H9 (cell line): ENCODE data around the gene RAB26. TPM values are rescaled to one million over a fixed set of nuclear protein-coding genes. Genes with fewer than 3 reads are reported as not detected.

Experiments used
- DNase-seq: peaks from one replicate; pipeline ENCODE4 v3.0.0-alpha.2; 2017
- H2AFZ ChIP-seq: one replicate; pipeline ENCODE4 v1.6.1; 2013; ENCODE audit warnings: mild to moderate bottlenecking, low read length, control low read depth, moderate library complexity
- H2AK5ac ChIP-seq: 2 replicates; pipeline ENCODE4 v1.6.1; 2013; ENCODE audit warnings: low read length, control low read depth, mixed read lengths; ENCODE audit not compliant: insufficient read length
- H2BK120ac ChIP-seq: one replicate; pipeline ENCODE4 v1.6.1; 2013; ENCODE audit warnings: low read depth, mild to moderate bottlenecking, low read length, control low read depth, inconsistent platforms; ENCODE audit not compliant: poor library complexity, severe bottlenecking
- H2BK12ac ChIP-seq: 2 replicates; pipeline ENCODE4 v1.6.1; 2013; ENCODE audit warnings: low read length, control low read depth, mixed read lengths, low read depth; ENCODE audit not compliant: insufficient read length
- H2BK15ac ChIP-seq: 2 replicates; pipeline ENCODE4 v1.6.1; 2013; ENCODE audit warnings: low read depth, low read length, control low read depth
- H2BK20ac ChIP-seq: one replicate; pipeline ENCODE4 v1.6.1; 2013; ENCODE audit warnings: low read depth, mild to moderate bottlenecking, low read length, control low read depth, inconsistent platforms; ENCODE audit not compliant: poor library complexity, severe bottlenecking
- H2BK5ac ChIP-seq: 2 replicates; pipeline ENCODE4 v1.6.1; 2013; ENCODE audit warnings: low read length, control low read depth, mixed read lengths; ENCODE audit not compliant: insufficient read length
- H3K14ac ChIP-seq: 2 replicates; pipeline ENCODE4 v1.6.1; 2013; ENCODE audit warnings: low read length, control low read depth; ENCODE audit not compliant: insufficient read depth
- H3K18ac ChIP-seq: 2 replicates; pipeline ENCODE4 v1.6.1; 2013; ENCODE audit warnings: low read depth, mild to moderate bottlenecking, mixed read lengths, low read length, control low read depth; ENCODE audit not compliant: insufficient read length
- H3K23ac ChIP-seq: 2 replicates; pipeline ENCODE4 v1.6.1; 2013; ENCODE audit warnings: low read length, control low read depth, mixed read lengths, low read depth; ENCODE audit not compliant: insufficient read length
- H3K23me2 ChIP-seq: 2 replicates; pipeline ENCODE4 v1.6.1; 2013; ENCODE audit warnings: low read depth, mild to moderate bottlenecking, mixed read lengths, low read length, control low read depth; ENCODE audit not compliant: insufficient read length, poor library complexity, severe bottlenecking
- H3K27ac ChIP-seq: 2 replicates; pipeline ENCODE4 v1.5.1; 2013; ENCODE audit warnings: low read length, control low read depth, mixed read lengths, low read depth; ENCODE audit not compliant: insufficient read length
- H3K27me3 ChIP-seq: 2 replicates; pipeline ENCODE4 v1.6.1; 2013; ENCODE audit warnings: low read length, control low read depth, inconsistent platforms; ENCODE audit not compliant: insufficient read depth
- H3K4ac ChIP-seq: 2 replicates; pipeline ENCODE4 v1.6.1; 2013; ENCODE audit warnings: low read depth, mild to moderate bottlenecking, control low read depth, inconsistent platforms, low read length, moderate library complexity
- H3K4me1 ChIP-seq: 2 replicates; pipeline ENCODE4 v1.6.1; 2013; ENCODE audit warnings: low read length, control low read depth, inconsistent platforms; ENCODE audit not compliant: insufficient read depth
- H3K4me2 ChIP-seq: 2 replicates; pipeline ENCODE4 v1.6.1; 2013; ENCODE audit warnings: low read length, control low read depth, mixed read lengths; ENCODE audit not compliant: insufficient read length, insufficient read depth
- H3K56ac ChIP-seq: 2 replicates; pipeline ENCODE4 v1.6.1; 2013; ENCODE audit warnings: low read depth, mild to moderate bottlenecking, mixed read lengths, low read length, control low read depth; ENCODE audit not compliant: insufficient read length
- H3K79me1 ChIP-seq: 2 replicates; pipeline ENCODE4 v1.6.1; 2013; ENCODE audit warnings: low read depth, mild to moderate bottlenecking, moderate library complexity, low read length, control low read depth, inconsistent platforms; ENCODE audit not compliant: insufficient read depth, poor library complexity, severe bottlenecking
- H3K79me2 ChIP-seq: 2 replicates; pipeline ENCODE4 v1.6.1; 2013; ENCODE audit warnings: low read length, control low read depth, inconsistent platforms; ENCODE audit not compliant: insufficient read depth
- H3K9ac ChIP-seq: 2 replicates; pipeline ENCODE4 v1.6.1; 2013; ENCODE audit warnings: low read length, control low read depth, mixed read lengths; ENCODE audit not compliant: insufficient read length; ENCODE audit errors: extremely low read depth
- H3K9me3 ChIP-seq: one replicate; pipeline ENCODE4 v1.6.1; 2013; ENCODE audit warnings: low read depth, low read length, inconsistent platforms; ENCODE audit not compliant: control insufficient read depth
- H3T11ph ChIP-seq: one replicate; pipeline ENCODE4 v1.6.1; 2013; ENCODE audit warnings: mild to moderate bottlenecking, low read length, control low read depth, inconsistent platforms
- H4K20me1 ChIP-seq: one replicate; pipeline ENCODE4 v1.6.1; 2013; ENCODE audit not compliant: control insufficient read depth, insufficient read length, insufficient read depth
- H4K5ac ChIP-seq: 2 replicates; pipeline ENCODE4 v1.6.1; 2013; ENCODE audit warnings: low read depth, mild to moderate bottlenecking, mixed read lengths, low read length, control low read depth; ENCODE audit not compliant: insufficient read length
- H4K8ac ChIP-seq: replicated peaks from 2 replicates; pipeline ENCODE4 v1.6.1; 2013; ENCODE audit warnings: low read length, control low read depth, mixed read lengths, low read depth; ENCODE audit not compliant: insufficient read length
- H4K91ac ChIP-seq: 2 replicates; pipeline ENCODE4 v1.6.1; 2013; ENCODE audit warnings: low read depth, mild to moderate bottlenecking, moderate library complexity, mixed read lengths, low read length, control low read depth; ENCODE audit not compliant: insufficient read length
- H3K27ac Mint-ChIP-seq, 3 experiments: 2 replicates in 2 of 3; 3 replicates in 1 of 3; pipeline ENCODE4 v1.8.0; 2020 to 2021; ENCODE audit warnings: mixed read lengths in 3 of 3, mild to moderate bottlenecking in 1 of 3, moderate library complexity in 1 of 3
- H3K27me3 Mint-ChIP-seq: 2 replicates; pipeline ENCODE4 v1.8.0; 2021; ENCODE audit warnings: low read depth, mild to moderate bottlenecking, moderate library complexity, mixed read lengths
- H3K36me3 Mint-ChIP-seq, 3 experiments: 2 replicates in 2 of 3; 3 replicates in 1 of 3; pipeline ENCODE4 v1.8.0; 2020 to 2021; ENCODE audit warnings: low read depth in 3 of 3, mixed read lengths in 3 of 3; ENCODE audit not compliant: insufficient read depth in 1 of 3
- H3K4me1 Mint-ChIP-seq, 2 experiments: 2 replicates each; pipeline ENCODE4 v1.8.0; 2020; ENCODE audit warnings: mixed read lengths in 2 of 2
- H3K4me3 Mint-ChIP-seq, 2 experiments: 2 replicates in 1 of 2; 3 replicates in 1 of 2; pipeline ENCODE4 v1.8.0; 2020 to 2021; ENCODE audit warnings: mild to moderate bottlenecking in 2 of 2, mixed read lengths in 2 of 2, moderate library complexity in 1 of 2
- H3K9me3 Mint-ChIP-seq, 2 experiments: 2 replicates in 1 of 2; 3 replicates in 1 of 2; pipeline ENCODE4 v1.8.0; 2020; ENCODE audit warnings: mild to moderate bottlenecking in 2 of 2, mixed read lengths in 2 of 2, moderate library complexity in 1 of 2
- WGBS: extraction: QIAGEN DNeasy Blood & Tissue Kit; methylation state at CpG from one replicate; pipeline ENCODE4 v1.1.7; 2013; ENCODE audit warnings: missing lambda C conversion rate, low lambda C conversion rate, mixed read lengths; ENCODE audit not compliant: insufficient read length; ENCODE audit errors: extremely low coverage; 5-methylcytosine and 5-hydroxymethylcytosine counted together
- total RNA-seq: library from RNA; stranded (reverse); gene quantifications from 2 replicates; pipeline ENCODE4 v1.2.1, GENCODE V29; 2021
- TF ChIP-seq, protein P1 (sequence below): fragments of 200-600 bp; sonication (generic); conservative IDR thresholded peaks from 3 replicates; pipeline ENCODE4 v1.8.0; 2021; ENCODE audit warnings: antibody characterized with exemption, mild to moderate bottlenecking

The RAB26 gene
- total RNA-seq, 1 experiment from 2014 or later: 2.4 TPM

GRCh38 chr16:2199621-2200139, 51.3 kb downstream of the RAB26 start:
- Histone ChIP-seq H3K27ac (no peak overlapping the region), H2BK120ac (no peak overlapping the region), H2AK5ac (no peak overlapping the region), H3K18ac (no peak overlapping the region), H3K27me3 (peaks cover 8% of the 10 kb centered on the region; the same call in 1 of the 2 replicates), H3K9ac (no peak overlapping the region), H2AFZ (no peak overlapping the region), H2BK20ac (no peak overlapping the region), H3K79me2 (no peaks in the 10 kb centered on the region), H3K23ac (no peak overlapping the region), H3K56ac (no peak overlapping the region), H4K91ac (no peak overlapping the region), H3K14ac (no peak overlapping the region), H4K8ac (no peak overlapping the region), H4K20me1 (no peaks in the 10 kb centered on the region), H3K23me2 (peaks cover 8% of the 10 kb centered on the region), H2BK12ac (no peak overlapping the region), H3K4me1 (no peaks in the 10 kb centered on the region), H3K4ac (no peak overlapping the region), H3T11ph (no peak overlapping the region), H3K79me1 (no peaks in the 10 kb centered on the region), H3K4me2 (no peak overlapping the region), H2BK5ac (no peak overlapping the region), H4K5ac (no peak overlapping the region), H2BK15ac (no peak overlapping the region), H3K9me3 (no peaks in the 10 kb centered on the region)
- H3K4me1 Mint-ChIP-seq: peaks cover 7 to 8% of the 10 kb centered on the region in 2 experiments; a peak in 3 of 4 replicates
- no peak overlapping the region for H3K4me3 Mint-ChIP-seq
- TF ChIP-seq, protein P1, sequence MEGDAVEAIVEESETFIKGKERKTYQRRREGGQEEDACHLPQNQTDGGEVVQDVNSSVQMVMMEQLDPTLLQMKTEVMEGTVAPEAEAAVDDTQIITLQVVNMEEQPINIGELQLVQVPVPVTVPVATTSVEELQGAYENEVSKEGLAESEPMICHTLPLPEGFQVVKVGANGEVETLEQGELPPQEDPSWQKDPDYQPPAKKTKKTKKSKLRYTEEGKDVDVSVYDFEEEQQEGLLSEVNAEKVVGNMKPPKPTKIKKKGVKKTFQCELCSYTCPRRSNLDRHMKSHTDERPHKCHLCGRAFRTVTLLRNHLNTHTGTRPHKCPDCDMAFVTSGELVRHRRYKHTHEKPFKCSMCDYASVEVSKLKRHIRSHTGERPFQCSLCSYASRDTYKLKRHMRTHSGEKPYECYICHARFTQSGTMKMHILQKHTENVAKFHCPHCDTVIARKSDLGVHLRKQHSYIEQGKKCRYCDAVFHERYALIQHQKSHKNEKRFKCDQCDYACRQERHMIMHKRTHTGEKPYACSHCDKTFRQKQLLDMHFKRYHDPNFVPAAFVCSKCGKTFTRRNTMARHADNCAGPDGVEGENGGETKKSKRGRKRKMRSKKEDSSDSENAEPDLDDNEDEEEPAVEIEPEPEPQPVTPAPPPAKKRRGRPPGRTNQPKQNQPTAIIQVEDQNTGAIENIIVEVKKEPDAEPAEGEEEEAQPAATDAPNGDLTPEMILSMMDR: no peak
- no peaks in the 10 kb centered on the region for H3K36me3 Mint-ChIP-seq
- DNase-seq: no peak
- peaks cover 67% of the 10 kb centered on the region for H3K27me3 Mint-ChIP-seq
- H3K27ac Mint-ChIP-seq: no peak overlapping the region
- peaks cover 0 to 9% of the 10 kb centered on the region in 2 experiments; a peak in 1 of 5 replicates for H3K9me3 Mint-ChIP-seq
- no CpG with 5 or more reads among the region's 14 CpGs for WGBS
